ENCODE data around the gene MPC1. TPM values are rescaled to one million over a fixed set of nuclear protein-coding genes. Genes with fewer than 3 reads are reported as not detected.

The MPC1 gene
- total RNA-seq, 4 donors from 2014 or later, result 31.9 to 54.0 (median 42.5) TPM

DNA sequence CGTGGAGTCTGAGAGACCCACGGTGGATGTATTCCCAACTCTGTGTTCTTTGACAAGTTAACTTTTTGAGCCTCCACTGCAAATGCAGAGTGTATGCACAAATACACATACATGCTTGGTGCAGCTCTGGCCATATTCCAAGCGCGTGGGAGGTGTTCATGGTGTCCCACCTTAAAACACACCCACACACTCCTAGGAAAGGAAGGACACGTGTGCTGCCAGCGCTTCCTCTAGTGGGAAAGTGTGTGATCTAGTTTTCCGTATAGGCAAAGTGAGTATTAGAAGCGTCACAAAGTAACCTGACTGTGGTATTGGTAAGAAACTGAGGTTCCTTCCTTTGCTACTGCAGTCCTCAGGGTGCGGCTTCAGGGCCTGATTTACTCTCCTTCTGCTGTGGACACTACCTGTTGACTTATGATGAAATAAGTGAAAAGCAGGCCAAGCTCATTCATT is 36.0 kb upstream of the MPC1 start:
- no peaks in the 10 kb centered on the region for H3K27me3 ChIP-seq
- no peak overlapping the region for H3K27ac ChIP-seq
- H3K4me3 ChIP-seq, result no peak overlapping the region
- no peaks in the 10 kb centered on the region for H3K4me1 ChIP-seq
- TF ChIP-seq POLR2AphosphoS5 (IDR thresholded peaks at IDR 0.05), result no peak
- no peak for TF ChIP-seq CTCF (IDR thresholded peaks at IDR 0.05)
- TF ChIP-seq EP300 (IDR thresholded peaks at IDR 0.05), result no peak
- no peak for TF ChIP-seq POLR2A (IDR thresholded peaks at IDR 0.05)
- 89% methylated on average over 9 of the region's 9 CpGs for WGBS
- DNase-seq (ENCODE audit: low spot score in 2 of 2), result no peak
- peaks cover 58% of the 10 kb centered on the region for H3K36me3 ChIP-seq
- no peaks in the 10 kb centered on the region for H3K9me3 ChIP-seq

- H3K36me3 ChIP-seq, result peaks cover 58% of the 10 kb centered on the region
- H3K9me3 ChIP-seq, result no peaks in the 10 kb centered on the region
- whole genome bisulfite sequencing, result 89% methylated on average over 6 of the region's 6 CpGs
- no peak overlapping the region for H3K4me3 ChIP-seq
- no peak for DNase-seq (ENCODE audit: low spot score in 2 of 2)
- TF ChIP-seq POLR2AphosphoS5 (IDR thresholded peaks at IDR 0.05) (no peak), EP300 (IDR thresholded peaks at IDR 0.05) (no peak), POLR2A (IDR thresholded peaks at IDR 0.05) (no peak), CTCF (IDR thresholded peaks at IDR 0.05) (no peak)
- no peak overlapping the region for H3K27ac ChIP-seq
- H3K4me1 ChIP-seq, result no peaks in the 10 kb centered on the region
- H3K27me3 ChIP-seq, result no peaks in the 10 kb centered on the region
Measured at GRCh38 chr6:166417285-166417691, 34.5 kb upstream of the MPC1 start.

GRCh38 chr6:166415833-166416347 is 33.1 kb upstream of the MPC1 start:
- Histone ChIP-seq H3K27me3 (no peaks in the 10 kb centered on the region), H3K27ac (no peak overlapping the region), H3K9me3 (no peaks in the 10 kb centered on the region), H3K4me3 (no peak overlapping the region), H3K4me1 (no peaks in the 10 kb centered on the region), H3K36me3 (peaks cover 61% of the 10 kb centered on the region)
- TF ChIP-seq POLR2A (IDR thresholded peaks at IDR 0.05) (no peak), EP300 (IDR thresholded peaks at IDR 0.05) (no peak), CTCF (IDR thresholded peaks at IDR 0.05) (no peak), POLR2AphosphoS5 (IDR thresholded peaks at IDR 0.05) (no peak)
- DNase-seq (ENCODE audit: low spot score in 2 of 2), result peak in 1 of 2 donors; percentile 30
- 67% methylated on average over 5 of the region's 5 CpGs for WGBS

- peak in 1 of 2 donors; percentile 34 for DNase-seq (ENCODE audit: low spot score in 2 of 2)
- Histone ChIP-seq H3K4me1 (no peaks in the 10 kb centered on the region), H3K27me3 (no peaks in the 10 kb centered on the region), H3K9me3 (no peaks in the 10 kb centered on the region), H3K4me3 (no peak overlapping the region), H3K36me3 (peaks cover 61% of the 10 kb centered on the region), H3K27ac (no peak overlapping the region)
- WGBS, result 75% methylated on average over 5 of the region's 5 CpGs
- TF ChIP-seq POLR2A (IDR thresholded peaks at IDR 0.05) (no peak), CTCF (IDR thresholded peaks at IDR 0.05) (no peak)
Measured at GRCh38 chr6:166415306-166415705, 32.6 kb upstream of the MPC1 start.

- Histone ChIP-seq H3K27ac (no peak overlapping the region), H3K4me1 (no peaks in the 10 kb centered on the region), H3K36me3 (peaks cover 43% of the 10 kb centered on the region), H3K27me3 (no peaks in the 10 kb centered on the region), H3K9me3 (no peaks in the 10 kb centered on the region), H3K4me3 (no peak overlapping the region)
- TF ChIP-seq EP300 (IDR thresholded peaks at IDR 0.05) (no peak), CTCF (IDR thresholded peaks at IDR 0.05) (no peak), POLR2A (IDR thresholded peaks at IDR 0.05) (no peak), POLR2AphosphoS5 (IDR thresholded peaks at IDR 0.05) (no peak)
- peak in 1 of 2 donors; percentile 55 for DNase-seq (ENCODE audit: low spot score in 2 of 2)
- WGBS, result 95% methylated on average over 17 of the region's 17 CpGs
Measured at GRCh38 chr6:166413491-166413951, 30.8 kb upstream of the MPC1 start.
